ENCODE results near the gene SPDYC.
"Not testable (repeated sequence)": the region's sequence is repeated elsewhere in the genome, so short reads cannot be mapped to it uniquely, and the experiment has no call there.

The SPDYC gene

GRCh38 chr11:65169164-65169641 lies 830 bp upstream of the SPDYC start:
- DNase-seq (ENCODE audit: low read depth in 2 of 2) = no peak

- DNase-seq (ENCODE audit: low read depth in 2 of 2) = no peak
Measured at GRCh38 chr11:65172600-65172999, 2.6 kb downstream of the SPDYC start.

GRCh38 chr11:65174571-65175010 lies 4.6 kb downstream of the SPDYC start:
- DNase-seq (ENCODE audit: low read depth in 2 of 2) = not testable (repeated sequence)

DNA sequence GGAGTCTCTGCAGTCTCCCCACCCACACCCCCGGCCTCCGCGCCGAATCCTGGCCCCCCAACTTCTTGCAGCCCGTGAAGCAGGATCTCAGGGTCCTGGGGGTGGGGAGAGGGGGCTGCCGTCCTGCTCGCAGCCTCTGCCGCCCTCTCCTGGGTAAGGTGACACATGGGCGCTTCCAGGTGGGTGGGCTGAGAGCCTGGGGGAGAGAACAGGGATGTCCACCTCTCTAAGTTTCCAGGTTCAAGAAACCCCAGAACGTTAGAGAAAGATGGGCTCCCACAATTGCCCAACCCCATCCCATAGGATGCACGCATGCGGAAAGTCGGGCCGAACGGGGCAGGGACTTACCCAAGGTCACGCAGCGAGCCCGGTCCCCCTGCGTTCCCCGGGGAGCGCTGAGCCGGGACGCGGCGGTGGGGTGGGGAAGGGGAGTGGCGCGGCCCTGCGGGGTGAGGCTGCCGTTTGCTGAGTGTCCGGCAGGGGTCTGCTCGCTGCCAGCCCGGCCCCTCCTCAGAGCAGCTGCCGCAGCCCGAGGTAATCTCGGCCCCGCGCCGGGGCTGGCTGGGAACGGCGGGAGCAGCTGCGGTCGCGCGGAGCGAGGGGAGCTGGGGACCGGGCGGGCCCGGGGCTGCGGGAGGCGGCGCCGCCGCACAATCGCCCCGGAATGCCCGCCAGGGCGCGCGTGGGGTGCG lies 11.0 kb downstream of the SPDYC start:
- peak; percentile 20 to 45 for DNase-seq (ENCODE audit: low read depth in 2 of 2)

- DNase-seq (ENCODE audit: low read depth in 2 of 2) = peak; percentile 55 to 64
Measured at GRCh38 chr11:65181569-65182257, 11.7 kb downstream of the SPDYC start, which contains the start of gene CAPN1. Gene CAPN1, plus strand, starts transcription at chr11:65181928. Its CDS starts 774 bp downstream, at chr11:65182702.

- DNase-seq (ENCODE audit: low read depth in 2 of 2) = no peak
Measured at GRCh38 chr11:65182258-65183170, 12.5 kb downstream of the SPDYC start.

DNA sequence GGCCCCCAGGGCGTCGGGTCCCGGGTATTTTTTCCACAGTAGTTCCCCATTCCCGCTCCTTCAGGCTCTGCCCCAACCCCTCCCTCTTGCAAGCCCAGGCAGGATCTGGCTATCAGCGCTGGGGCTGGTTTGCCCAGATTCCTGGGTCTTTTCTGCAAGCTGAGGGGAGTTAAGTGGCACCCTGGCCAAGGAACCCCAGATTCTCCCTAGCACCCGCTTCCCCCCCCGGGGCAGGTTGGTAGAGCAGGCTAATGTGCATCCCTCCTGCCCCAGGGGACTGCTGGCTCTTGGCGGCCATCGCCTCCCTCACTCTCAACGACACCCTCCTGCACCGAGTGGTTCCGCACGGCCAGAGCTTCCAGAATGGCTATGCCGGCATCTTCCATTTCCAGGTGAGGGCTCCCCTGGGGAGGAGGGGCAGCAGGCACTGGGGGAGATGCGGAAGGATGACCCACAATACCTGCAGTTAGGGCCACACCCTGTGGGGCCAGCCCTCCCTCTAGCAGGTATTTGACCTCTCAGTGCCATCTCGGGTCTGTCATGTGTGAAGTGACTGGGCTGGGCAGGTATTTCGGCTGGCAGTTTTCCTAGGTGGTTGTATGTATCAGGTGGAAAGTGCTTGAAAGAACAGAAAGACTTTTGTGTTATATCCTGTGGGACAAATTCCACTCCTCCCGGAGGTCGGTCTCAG lies 13.3 kb downstream of the SPDYC start:
- no peak for DNase-seq (ENCODE audit: low read depth in 2 of 2)

GRCh38 chr11:65184146-65184545 lies 14.1 kb downstream of the SPDYC start:
- no peak for DNase-seq (ENCODE audit: low read depth in 2 of 2)

DNA sequence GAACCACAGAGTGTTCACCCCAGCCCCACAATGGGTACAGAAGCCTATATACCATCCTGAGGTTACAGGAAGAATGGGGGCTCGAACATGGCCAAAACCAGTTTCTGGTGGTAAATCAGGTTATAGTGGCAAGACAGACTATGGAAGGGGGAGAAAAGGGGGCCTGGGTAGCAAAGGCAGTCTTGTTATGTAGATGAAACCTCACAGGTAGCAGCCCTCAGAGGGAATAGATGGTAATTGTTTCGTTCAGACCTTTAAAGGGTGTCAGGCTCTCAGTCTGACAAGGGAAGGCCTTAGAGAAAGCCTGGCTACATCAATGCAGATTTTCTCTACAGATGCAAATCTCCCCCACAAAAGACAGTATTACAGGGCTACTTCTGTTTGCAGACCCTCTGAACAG lies 15.1 kb downstream of the SPDYC start:
- DNase-seq (ENCODE audit: low read depth in 2 of 2) = no peak

DNA sequence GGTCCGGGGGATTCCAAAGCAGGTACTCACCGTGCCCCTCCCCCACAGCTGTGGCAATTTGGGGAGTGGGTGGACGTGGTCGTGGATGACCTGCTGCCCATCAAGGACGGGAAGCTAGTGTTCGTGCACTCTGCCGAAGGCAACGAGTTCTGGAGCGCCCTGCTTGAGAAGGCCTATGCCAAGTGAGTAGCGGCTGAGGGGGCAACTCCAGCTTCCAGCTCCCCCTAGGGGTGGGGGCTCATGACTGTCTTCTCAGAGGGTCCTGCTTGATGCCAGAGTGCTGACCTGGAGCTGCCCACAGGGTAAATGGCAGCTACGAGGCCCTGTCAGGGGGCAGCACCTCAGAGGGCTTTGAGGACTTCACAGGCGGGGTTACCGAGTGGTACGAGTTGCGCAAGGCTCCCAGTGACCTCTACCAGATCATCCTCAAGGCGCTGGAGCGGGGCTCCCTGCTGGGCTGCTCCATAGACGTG lies 15.9 kb downstream of the SPDYC start:
- DNase-seq (ENCODE audit: low read depth in 2 of 2) = no peak

GRCh38 chr11:65186701-65187100 lies 16.7 kb downstream of the SPDYC start:
- no peak for DNase-seq (ENCODE audit: low read depth in 2 of 2)

DNA sequence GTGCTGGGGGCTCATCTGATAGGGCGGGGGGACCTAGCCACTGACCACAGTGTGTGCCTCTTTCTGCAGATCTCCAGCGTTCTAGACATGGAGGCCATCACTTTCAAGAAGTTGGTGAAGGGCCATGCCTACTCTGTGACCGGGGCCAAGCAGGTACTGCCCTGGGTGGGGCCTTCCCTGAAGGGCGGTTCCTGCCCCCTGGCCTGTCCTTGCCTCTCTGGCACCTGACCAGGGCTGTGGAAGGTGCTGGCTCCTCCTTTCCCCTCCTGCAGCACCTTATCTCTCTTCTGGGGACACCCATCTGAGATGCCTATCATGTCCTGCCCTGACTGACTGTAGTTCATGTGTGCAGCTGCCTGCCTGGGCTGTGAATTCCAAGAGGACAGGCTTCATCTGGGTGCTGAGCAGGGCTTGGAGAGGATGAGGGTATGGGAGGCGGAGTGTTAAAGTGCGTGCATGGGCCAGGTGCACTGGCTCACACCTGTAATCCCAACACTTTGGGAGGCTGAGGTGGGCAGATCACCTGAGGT lies 17.2 kb downstream of the SPDYC start:
- DNase-seq (ENCODE audit: low read depth in 2 of 2) = no peak

DNA sequence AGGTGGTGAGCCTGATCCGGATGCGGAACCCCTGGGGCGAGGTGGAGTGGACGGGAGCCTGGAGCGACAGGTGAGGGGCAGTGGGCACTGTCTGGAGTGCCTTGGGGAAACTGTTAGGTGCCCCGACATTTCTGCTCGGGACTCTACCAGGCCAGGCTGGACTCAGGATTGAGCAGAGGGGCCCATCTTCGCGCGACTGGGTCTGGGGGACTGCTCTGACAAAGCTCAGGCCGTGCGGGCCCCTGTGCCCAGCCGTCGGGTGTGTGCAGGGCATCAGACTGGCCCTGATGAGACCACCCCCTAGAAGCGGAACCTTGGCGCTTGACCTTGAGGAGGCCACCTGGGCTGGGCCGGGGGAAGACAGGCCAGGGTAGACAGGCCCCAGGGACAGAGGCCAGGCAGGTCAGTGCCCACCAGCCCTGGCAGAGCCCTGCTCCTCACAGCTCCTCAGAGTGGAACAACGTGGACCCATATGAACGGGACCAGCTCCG lies 18.0 kb downstream of the SPDYC start:
- DNase-seq (ENCODE audit: low read depth in 2 of 2) = no peak

GRCh38 chr11:65188486-65188885 lies 18.5 kb downstream of the SPDYC start:
- DNase-seq (ENCODE audit: low read depth in 2 of 2) = no peak

GRCh38 chr11:65189191-65189590 lies 19.2 kb downstream of the SPDYC start:
- no peak for DNase-seq (ENCODE audit: low read depth in 2 of 2)

DNA sequence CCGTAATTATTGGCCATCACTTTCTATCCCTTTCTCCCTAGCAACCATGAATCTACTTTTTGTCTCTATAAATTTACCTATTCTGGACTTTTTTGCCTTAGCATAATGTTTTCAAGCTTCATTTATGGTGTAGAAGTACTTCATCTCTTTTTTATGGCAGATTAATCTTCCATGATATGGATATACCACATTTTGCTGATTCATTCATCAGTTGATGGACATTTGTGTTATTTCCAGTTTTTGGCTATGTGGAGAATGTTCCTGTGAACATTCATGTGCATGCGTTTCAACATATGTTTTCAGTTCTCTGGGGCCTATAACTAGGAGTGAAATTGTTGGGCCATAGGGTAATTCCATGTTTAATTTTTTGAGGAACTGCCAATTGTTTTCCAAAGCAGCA lies 24.5 kb downstream of the SPDYC start:
- DNase-seq (ENCODE audit: low read depth in 2 of 2) = no peak

DNA sequence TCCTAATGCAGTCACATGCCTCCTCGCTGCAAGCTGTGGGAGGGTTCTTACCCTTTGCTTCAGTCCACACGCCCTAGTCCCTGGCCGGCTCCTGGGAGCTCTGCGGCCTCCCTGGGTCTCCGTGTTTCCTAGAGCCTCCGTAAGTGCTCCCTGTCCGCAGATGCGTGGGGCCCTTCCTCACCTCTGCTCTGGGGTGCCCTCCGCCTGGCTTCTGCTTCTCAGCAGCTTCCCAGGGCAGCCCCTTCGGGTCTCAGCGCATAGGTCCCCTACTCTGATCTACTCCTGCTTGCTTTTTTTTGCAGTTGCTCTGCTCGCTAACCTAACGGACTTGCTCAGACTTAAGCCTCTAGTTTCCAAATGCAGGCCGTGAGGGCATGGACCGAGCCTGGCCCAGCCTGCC lies 34.1 kb downstream of the SPDYC start:
- no peak for DNase-seq (ENCODE audit: low read depth in 2 of 2)

- DNase-seq (ENCODE audit: low read depth in 2 of 2) = peak in 1 of 2 donors; percentile 52
Measured at GRCh38 chr11:65204646-65205601, 34.9 kb downstream of the SPDYC start.

- no peak for DNase-seq (ENCODE audit: low read depth in 2 of 2)
Measured at GRCh38 chr11:65205602-65205967, 35.6 kb downstream of the SPDYC start.

- DNase-seq (ENCODE audit: low read depth in 2 of 2) = no peak
Measured at GRCh38 chr11:65206441-65206841, 36.4 kb downstream of the SPDYC start.
